Measurements from ENCODE around the gene CACNA1G.

CACNA1G gene

GRCh38 chr17:50537721-50538548 lies 22.6 kb upstream of the CACNA1G start:
- H3K27me3 ChIP-seq (ENCODE audit: control insufficient read depth, low read length): peaks cover 27% of the 10 kb centered on the region
- H3K4me3 ChIP-seq (ENCODE audit: low read length): no peak overlapping the region
- no peak for TF ChIP-seq EZH2phosphoT487 (IDR thresholded peaks at IDR 0.05; ENCODE audit: borderline replicate concordance, low read length)
- no peak for TF ChIP-seq CTCF (IDR thresholded peaks at IDR 0.05; ENCODE audit: low read depth, low read length, poor library complexity, severe bottlenecking)
- H3K4me1 ChIP-seq (ENCODE audit: control insufficient read depth, low read length): peaks cover 16% of the 10 kb centered on the region
- no peaks in the 10 kb centered on the region for H3K79me2 ChIP-seq (ENCODE audit: control insufficient read depth, low read length)
- no peak overlapping the region for H3K27ac ChIP-seq (ENCODE audit: low read depth, low read length)
- H3K9me3 ChIP-seq (ENCODE audit: control insufficient read depth, insufficient read depth, low read length): no peaks in the 10 kb centered on the region
- no peaks in the 10 kb centered on the region for H3K36me3 ChIP-seq (ENCODE audit: control insufficient read depth, low read length)
- H4K20me1 ChIP-seq (ENCODE audit: control insufficient read depth, insufficient read depth, low read depth, low read length): no peaks in the 10 kb centered on the region
- no peaks in the 10 kb centered on the region for H3F3A ChIP-seq (ENCODE audit: control insufficient read depth, insufficient read depth)
- no peaks in the 10 kb centered on the region for H3K9me2 ChIP-seq (replicated peaks; ENCODE audit: control insufficient read depth, low read length)
- H3K4me2 ChIP-seq (ENCODE audit: low read length): no peak overlapping the region

GRCh38 chr17:50538549-50539410 lies 21.7 kb upstream of the CACNA1G start:
- Histone ChIP-seq H3K4me3 (ENCODE audit: low read length) (no peak overlapping the region), H4K20me1 (ENCODE audit: control insufficient read depth, insufficient read depth, low read depth, low read length) (no peaks in the 10 kb centered on the region), H3K36me3 (ENCODE audit: control insufficient read depth, low read length) (no peaks in the 10 kb centered on the region), H3K27ac (ENCODE audit: low read depth, low read length) (no peak overlapping the region), H3K4me2 (ENCODE audit: low read length) (no peak overlapping the region), H3K79me2 (ENCODE audit: control insufficient read depth, low read length) (no peaks in the 10 kb centered on the region), H3K9me2 (replicated peaks; ENCODE audit: control insufficient read depth, low read length) (no peaks in the 10 kb centered on the region), H3K9me3 (ENCODE audit: control insufficient read depth, insufficient read depth, low read length) (no peaks in the 10 kb centered on the region), H3K27me3 (ENCODE audit: control insufficient read depth, low read length) (peaks cover 18% of the 10 kb centered on the region), H3K4me1 (ENCODE audit: control insufficient read depth, low read length) (peaks cover 16% of the 10 kb centered on the region), H3F3A (ENCODE audit: control insufficient read depth, insufficient read depth) (no peaks in the 10 kb centered on the region)
- TF ChIP-seq EZH2phosphoT487 (IDR thresholded peaks at IDR 0.05; ENCODE audit: borderline replicate concordance, low read length) (no peak), CTCF (IDR thresholded peaks at IDR 0.05; ENCODE audit: low read depth, low read length, poor library complexity, severe bottlenecking) (no peak)

GRCh38 chr17:50539762-50540559 lies 20.6 kb upstream of the CACNA1G start:
- Histone ChIP-seq H3K9me3 (ENCODE audit: control insufficient read depth, insufficient read depth, low read length) (no peaks in the 10 kb centered on the region), H4K20me1 (ENCODE audit: control insufficient read depth, insufficient read depth, low read depth, low read length) (no peaks in the 10 kb centered on the region), H3K9me2 (replicated peaks; ENCODE audit: control insufficient read depth, low read length) (no peaks in the 10 kb centered on the region), H3K79me2 (ENCODE audit: control insufficient read depth, low read length) (no peaks in the 10 kb centered on the region), H3K4me2 (ENCODE audit: low read length) (no peak overlapping the region), H3K36me3 (ENCODE audit: control insufficient read depth, low read length) (no peaks in the 10 kb centered on the region), H3F3A (ENCODE audit: control insufficient read depth, insufficient read depth) (no peaks in the 10 kb centered on the region), H3K4me1 (ENCODE audit: control insufficient read depth, low read length) (peaks cover 16% of the 10 kb centered on the region), H3K27me3 (ENCODE audit: control insufficient read depth, low read length) (peaks cover 12% of the 10 kb centered on the region), H3K27ac (ENCODE audit: low read depth, low read length) (no peak overlapping the region), H3K4me3 (ENCODE audit: low read length) (no peak overlapping the region)
- TF ChIP-seq EZH2phosphoT487 (IDR thresholded peaks at IDR 0.05; ENCODE audit: borderline replicate concordance, low read length): no peak
